NCI-H82 treated with DMSO at 0.1 percent for 48 hours (cell line): ENCODE results near the gene H2AZ2.

Source experiments
- DNase-seq: peaks from one replicate; lab custom pipeline; 2025; ENCODE audit not compliant: unreplicated experiment; lab: John Stamatoyannopoulos, UW

The H2AZ2 gene

GRCh38 chr7:44847920-44848634 lies at the start of gene H2AZ2:
H2AZ2 (minus strand) TSS chr7:44848087; CDS start chr7:44847971, 116 bp downstream.
- DNase-seq = peak; percentile 99

- DNase-seq = no peak
Measured at GRCh38 chr7:44897309-44897708, 49.4 kb upstream of the H2AZ2 start.

GRCh38 chr7:44894888-44895580 lies 47.1 kb upstream of the H2AZ2 start:
- DNase-seq = no peak

GRCh38 chr7:44893710-44894234 lies 45.9 kb upstream of the H2AZ2 start:
- DNase-seq = no peak

GRCh38 chr7:44891791-44892190 lies 43.9 kb upstream of the H2AZ2 start:
- no peak for DNase-seq

GRCh38 chr7:44891372-44891771 lies 43.5 kb upstream of the H2AZ2 start:
- no peak for DNase-seq

GRCh38 chr7:44889086-44889781 lies 41.3 kb upstream of the H2AZ2 start:
- no peak for DNase-seq

GRCh38 chr7:44887293-44887692 lies 39.4 kb upstream of the H2AZ2 start:
- DNase-seq = no peak

GRCh38 chr7:44885394-44886317 lies 37.8 kb upstream of the H2AZ2 start, which contains the start of gene PURB:
PURB (minus strand) TSS chr7:44885530; CDS start chr7:44885348, 182 bp downstream.
- DNase-seq = peak; percentile 80

- no peak for DNase-seq
Measured at GRCh38 chr7:44884621-44885393, 36.9 kb upstream of the H2AZ2 start.

- DNase-seq = no peak
Measured at GRCh38 chr7:44883961-44884620, 36.2 kb upstream of the H2AZ2 start.

- DNase-seq = no peak
Measured at GRCh38 chr7:44882899-44883298, 35.0 kb upstream of the H2AZ2 start.

- DNase-seq = no peak
Measured at GRCh38 chr7:44881610-44882009, 33.7 kb upstream of the H2AZ2 start.

- no peak for DNase-seq
Measured at GRCh38 chr7:44881066-44881600, 33.2 kb upstream of the H2AZ2 start.

GRCh38 chr7:44880317-44881018 lies 32.6 kb upstream of the H2AZ2 start:
- no peak for DNase-seq

- no peak for DNase-seq
Measured at GRCh38 chr7:44876393-44876792, 28.5 kb upstream of the H2AZ2 start.

GRCh38 chr7:44875241-44875640 lies 27.4 kb upstream of the H2AZ2 start:
- DNase-seq = no peak

- DNase-seq = no peak
Measured at GRCh38 chr7:44872787-44873186, 24.9 kb upstream of the H2AZ2 start.
